Stomach (tissue), 4 donors: ENCODE measurements around the gene IFNL1.

Source experiments
- CTCF ChIP-seq, 7 experiments: fragments of 450-650 bp in 4 of 7; fragments of 200-600 bp in 3 of 7; sonication (generic) in 3 of 7; IDR thresholded peaks; one replicate each; pipeline ENCODE4 v1.5.1; 2016 to 2019; ENCODE audit warnings: antibody characterized with exemption in 7 of 7, control low read depth in 2 of 7, mild to moderate bottlenecking in 1 of 7
- POLR2A ChIP-seq, 4 donors: fragments of 450-650 bp; IDR thresholded peaks; one replicate each; pipeline ENCODE4 v1.6.1; 2016; ENCODE audit warnings: antibody characterized with exemption in 4 of 4, control low read depth in 2 of 4, mild to moderate bottlenecking in 1 of 4, moderate library complexity in 1 of 4
- POLR2AphosphoS5 ChIP-seq, 3 donors: sonication (generic); formaldehyde crosslinking; IDR thresholded peaks; one replicate each; pipeline ENCODE4 v1.6.1; 2016; ENCODE audit warnings: antibody characterized with exemption in 3 of 3

GRCh38 chr19:39310558-39311311 lies 14.5 kb downstream of the IFNL1 start:
- TF ChIP-seq POLR2A (IDR thresholded peaks at IDR 0.05), result no peak
- no peak for TF ChIP-seq POLR2AphosphoS5 (IDR thresholded peaks at IDR 0.05)
- TF ChIP-seq CTCF (IDR thresholded peaks at IDR 0.05), result no peak
